ENCODE data around the gene RASA3. TPM values are rescaled to one million over a fixed set of nuclear protein-coding genes. Genes with fewer than 3 reads are reported as not detected.
"Not testable (repeated sequence)": the region's sequence is repeated elsewhere in the genome, so short reads cannot be mapped to it uniquely, and the experiment has no call there.

Gene RASA3
- total RNA-seq, 6 experiments from 2014 or later = 3.5 to 7.9 (median 4.6) TPM

DNA sequence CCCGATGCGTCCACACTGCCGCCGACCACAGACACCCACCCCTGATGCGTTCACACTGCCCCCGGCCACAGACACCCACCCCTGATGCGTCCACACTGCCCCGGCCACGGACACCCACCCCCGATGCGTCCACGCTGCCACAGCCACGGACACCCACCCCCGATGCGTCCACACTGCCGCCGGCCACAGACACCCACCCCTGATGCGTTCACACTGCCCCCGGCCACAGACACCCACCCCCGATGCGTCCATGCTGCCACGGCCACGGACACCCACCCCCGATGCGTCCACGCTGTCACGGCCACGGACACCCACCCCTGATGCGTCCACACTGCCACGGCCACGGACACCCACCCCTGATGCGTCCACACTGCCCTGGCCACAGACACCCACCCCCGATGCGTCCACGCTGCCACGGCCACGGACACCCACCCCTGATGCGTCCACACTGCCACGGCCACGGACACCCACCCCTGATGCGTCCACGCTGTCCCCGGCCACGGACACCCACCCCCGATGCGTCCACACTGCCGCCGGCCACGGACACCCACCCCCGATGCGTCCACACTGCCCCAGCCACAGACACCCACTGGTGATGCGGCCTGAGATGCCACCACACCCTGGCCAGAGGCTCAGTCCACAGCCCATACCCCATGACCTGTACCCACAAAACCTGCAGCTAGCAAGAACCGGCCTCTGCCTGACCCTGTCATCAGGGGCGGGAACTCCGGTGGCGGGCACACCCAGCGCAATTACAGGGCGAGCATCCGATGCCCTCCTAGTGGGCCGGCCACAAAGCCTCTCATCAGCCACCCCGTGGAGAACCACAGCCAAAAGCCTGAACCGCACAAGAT lies 28.4 kb downstream of the RASA3 start:
- peak; percentile 14 to 53 (median 41) for DNase-seq
- intact Hi-C loops (cut with DNase I) = no loop called here

DNA sequence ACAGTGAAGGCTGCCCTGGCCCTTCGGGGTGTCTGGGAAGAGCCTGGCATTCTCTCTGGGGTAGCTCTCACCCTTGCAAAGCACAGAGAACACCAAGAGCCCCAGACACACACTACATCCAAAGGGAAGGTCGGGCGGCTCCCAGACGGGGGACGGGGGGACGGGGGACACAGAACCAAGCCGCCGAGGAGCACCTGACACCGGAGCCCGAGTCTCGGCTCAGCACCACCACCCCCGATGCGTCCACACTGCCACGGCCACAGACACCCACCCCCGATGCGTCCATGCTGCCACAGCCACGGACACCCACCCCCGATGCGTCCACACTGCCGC lies 29.2 kb downstream of the RASA3 start:
- DNase-seq = peak in 2 of 3 donors; percentile 5 to 28
- no CpG with 5 or more reads among the region's 20 CpGs for WGBS (ENCODE audit: insufficient coverage, low coverage, low lambda C conversion rate, missing lambda C conversion rate)
- ATAC-seq = not testable (repeated sequence)

More for the DNA sequence above, 28.4 kb downstream of the RASA3 start:
- ATAC-seq = no peak
- TF ChIP-seq POLR2A (IDR thresholded peaks at IDR 0.05) = no peak
- TF ChIP-seq, protein P1, sequence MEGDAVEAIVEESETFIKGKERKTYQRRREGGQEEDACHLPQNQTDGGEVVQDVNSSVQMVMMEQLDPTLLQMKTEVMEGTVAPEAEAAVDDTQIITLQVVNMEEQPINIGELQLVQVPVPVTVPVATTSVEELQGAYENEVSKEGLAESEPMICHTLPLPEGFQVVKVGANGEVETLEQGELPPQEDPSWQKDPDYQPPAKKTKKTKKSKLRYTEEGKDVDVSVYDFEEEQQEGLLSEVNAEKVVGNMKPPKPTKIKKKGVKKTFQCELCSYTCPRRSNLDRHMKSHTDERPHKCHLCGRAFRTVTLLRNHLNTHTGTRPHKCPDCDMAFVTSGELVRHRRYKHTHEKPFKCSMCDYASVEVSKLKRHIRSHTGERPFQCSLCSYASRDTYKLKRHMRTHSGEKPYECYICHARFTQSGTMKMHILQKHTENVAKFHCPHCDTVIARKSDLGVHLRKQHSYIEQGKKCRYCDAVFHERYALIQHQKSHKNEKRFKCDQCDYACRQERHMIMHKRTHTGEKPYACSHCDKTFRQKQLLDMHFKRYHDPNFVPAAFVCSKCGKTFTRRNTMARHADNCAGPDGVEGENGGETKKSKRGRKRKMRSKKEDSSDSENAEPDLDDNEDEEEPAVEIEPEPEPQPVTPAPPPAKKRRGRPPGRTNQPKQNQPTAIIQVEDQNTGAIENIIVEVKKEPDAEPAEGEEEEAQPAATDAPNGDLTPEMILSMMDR (IDR thresholded peaks at IDR 0.05) = no peak
- H3K27ac ChIP-seq = no peak overlapping the region
- no peaks in the 10 kb centered on the region for H3K9me3 ChIP-seq
- H3K4me1 ChIP-seq = no peaks in the 10 kb centered on the region
- H3K27me3 ChIP-seq = no peaks in the 10 kb centered on the region
- WGBS (ENCODE audit: insufficient coverage, low coverage, low lambda C conversion rate, missing lambda C conversion rate) = 85% methylated on average over 38 of the region's 62 CpGs
- H3K4me3 ChIP-seq = no peak overlapping the region
- H3K36me3 ChIP-seq = no peaks in the 10 kb centered on the region

DNA sequence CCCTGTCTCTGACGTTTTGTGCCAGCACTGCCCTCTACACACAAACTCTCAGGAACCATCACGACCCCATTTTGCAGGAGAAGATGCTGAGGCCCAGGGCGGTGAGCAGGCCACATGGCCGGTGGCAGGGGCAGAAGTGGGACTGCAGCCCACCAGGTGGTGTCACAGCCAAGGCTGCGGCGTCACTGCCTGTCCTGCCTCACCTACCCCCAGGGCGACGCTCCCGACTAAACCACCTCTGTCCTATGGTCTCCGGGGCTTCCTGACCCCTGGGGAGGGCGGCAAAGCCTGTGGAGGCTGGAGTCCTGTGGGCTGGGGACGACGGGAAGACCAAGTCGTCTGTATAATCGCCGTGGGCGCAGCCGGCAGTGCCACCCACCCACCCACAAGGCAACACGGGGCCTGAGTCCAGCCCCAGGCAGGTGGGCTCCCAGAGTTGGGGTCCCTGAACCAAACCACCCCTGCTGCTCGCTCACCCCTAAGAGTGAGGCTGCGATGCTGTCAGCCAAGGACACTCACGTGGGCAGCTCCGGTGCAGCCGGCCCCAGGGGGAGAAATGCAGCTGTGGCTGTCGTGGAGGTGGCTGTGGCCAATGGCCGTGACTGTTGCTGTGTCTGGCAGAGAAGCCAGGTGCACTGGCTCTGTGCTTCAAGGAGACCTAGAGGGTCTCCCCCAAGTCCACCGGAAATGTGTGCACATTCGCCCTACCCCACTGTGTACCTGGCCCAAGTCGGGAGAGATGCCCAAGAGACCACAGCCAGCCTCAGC lies 29.7 kb downstream of the RASA3 start:
- DNase-seq (peak in 2 of 3 donors; percentile 40 to 48), ATAC-seq (no peak)
- Histone ChIP-seq H3K36me3 (no peaks in the 10 kb centered on the region), H3K4me1 (no peaks in the 10 kb centered on the region), H3K9me3 (no peaks in the 10 kb centered on the region), H3K27me3 (no peaks in the 10 kb centered on the region), H3K27ac (no peak overlapping the region), H3K4me3 (no peak overlapping the region)
- WGBS (ENCODE audit: insufficient coverage, low coverage, low lambda C conversion rate, missing lambda C conversion rate) = 57% methylated on average over 1 of the region's 29 CpGs
- intact Hi-C loops (cut with DNase I) = no loop called here
- no peak for TF ChIP-seq POLR2A (IDR thresholded peaks at IDR 0.05)
- TF ChIP-seq, protein P1 (IDR thresholded peaks at IDR 0.05) = no peak

More for the DNA sequence above, 29.2 kb downstream of the RASA3 start:
- H3K9me3 ChIP-seq; H3K4me3 ChIP-seq; intact Hi-C loops (cut with DNase I); H3K4me1 ChIP-seq; H3K36me3 ChIP-seq; H3K27me3 ChIP-seq; H3K27ac ChIP-seq: not testable (repeated sequence)

DNA sequence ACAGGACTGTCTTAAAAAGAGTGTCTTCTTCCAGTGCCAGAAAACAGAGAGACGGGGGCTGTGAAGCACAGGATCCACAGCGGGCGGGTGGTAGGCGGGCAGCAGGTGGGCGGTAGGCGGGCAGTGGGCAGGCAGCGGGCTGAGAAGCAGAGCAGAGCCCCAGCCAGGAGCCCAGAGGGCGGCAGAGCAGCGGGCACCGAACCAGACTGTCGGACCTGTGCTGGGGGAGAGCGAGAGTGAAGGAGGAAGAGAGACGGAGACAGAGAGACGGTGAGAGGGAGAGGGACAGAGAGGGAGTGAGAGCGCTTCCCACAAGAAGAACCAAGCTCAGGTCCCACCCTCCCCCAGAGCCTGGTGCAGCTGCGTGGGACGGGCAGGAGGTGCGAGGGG lies 30.3 kb downstream of the RASA3 start:
- TF ChIP-seq, protein P1 (IDR thresholded peaks at IDR 0.05) = no peak
- no peak for TF ChIP-seq POLR2A (IDR thresholded peaks at IDR 0.05)
- WGBS (ENCODE audit: insufficient coverage, low coverage, low lambda C conversion rate, missing lambda C conversion rate) = 94% methylated on average over 12 of the region's 18 CpGs
- ATAC-seq (no peak), DNase-seq (peak in 2 of 3 donors; percentile 16 to 38)
- no peaks in the 10 kb centered on the region for H3K27me3 ChIP-seq
- no peaks in the 10 kb centered on the region for H3K4me1 ChIP-seq
- intact Hi-C loops (cut with DNase I) = no loop called here
- H3K27ac ChIP-seq = no peak overlapping the region
- no peaks in the 10 kb centered on the region for H3K9me3 ChIP-seq
- no peak overlapping the region for H3K4me3 ChIP-seq
- H3K36me3 ChIP-seq = no peaks in the 10 kb centered on the region

Data from right lobe of liver (tissue), 6 donors.